Measurements from ENCODE around the gene PPP1R13L.
A peak's percentile ranks its signal among the peaks of the same experiment; 100 is the strongest.

The PPP1R13L gene

DNA sequence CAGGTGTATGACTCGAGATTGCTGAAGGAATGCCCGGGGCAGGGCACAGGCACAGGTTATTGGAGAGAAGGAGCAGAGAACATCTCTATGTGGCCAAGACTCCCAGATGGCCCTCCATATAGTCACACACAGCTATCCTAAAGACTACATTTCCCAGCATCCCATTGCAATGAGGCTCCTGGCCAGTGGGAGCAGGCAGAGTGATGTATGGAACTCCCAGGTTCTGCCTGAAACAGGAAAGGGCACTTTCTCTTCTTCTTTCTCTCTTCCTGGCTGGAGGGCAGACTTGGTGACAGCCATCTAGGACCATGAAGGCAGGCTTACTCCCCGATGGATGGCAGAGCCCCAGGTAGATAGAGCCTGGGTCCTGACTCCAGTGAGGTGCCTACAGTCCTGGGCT is 13.5 kb downstream of the PPP1R13L start:
- no peaks in the 10 kb centered on the region for H3K9me3 ChIP-seq (ENCODE audit: insufficient read depth, low read depth, low read length)
- WGBS = 81% methylated on average over 3 of the region's 3 CpGs
- H3K4me1 ChIP-seq (ENCODE audit: insufficient read depth, low read length) = peaks cover 3% of the 10 kb centered on the region; the same call in 1 of the 2 replicates
- H3K27ac ChIP-seq (ENCODE audit: low read depth, low read length) = no peak overlapping the region
- no peaks in the 10 kb centered on the region for H3K27me3 ChIP-seq (ENCODE audit: insufficient read depth, low read length)
- H3K4me3 ChIP-seq (ENCODE audit: low read length) = no peak overlapping the region
- no peak overlapping the region for H3K9ac ChIP-seq (ENCODE audit: low read depth, low read length)
- H3K36me3 ChIP-seq (ENCODE audit: insufficient read depth, low read length) = 0 out of 2 replicates have a peak, but pooled peaks cover 3% of the 10 kb centered on the region

GRCh38 chr19:45385392-45386221 is 19.3 kb downstream of the PPP1R13L start:
- Histone ChIP-seq H3K4me1 (ENCODE audit: insufficient read depth, low read length) (no peaks in the 10 kb centered on the region), H3K36me3 (ENCODE audit: insufficient read depth, low read length) (no peaks in the 10 kb centered on the region), H3K4me3 (ENCODE audit: low read length) (0 out of 2 replicates have a peak overlapping the region, but pooled peaks have one; percentile 3), H3K27ac (ENCODE audit: low read depth, low read length) (no peak overlapping the region), H3K27me3 (ENCODE audit: insufficient read depth, low read length) (peaks cover 3% of the 10 kb centered on the region; the same call in 1 of the 2 replicates), H3K9ac (ENCODE audit: low read depth, low read length) (no peak overlapping the region), H3K9me3 (ENCODE audit: insufficient read depth, low read depth, low read length) (no peaks in the 10 kb centered on the region)
- 96% methylated on average over 75 of the region's 75 CpGs for WGBS

- H3K9me3 ChIP-seq (ENCODE audit: insufficient read depth, low read depth, low read length) = no peaks in the 10 kb centered on the region
- H3K4me1 ChIP-seq (ENCODE audit: insufficient read depth, low read length) = no peaks in the 10 kb centered on the region
- WGBS = 95% methylated on average over 29 of the region's 29 CpGs
- H3K4me3 ChIP-seq (ENCODE audit: low read length) = no peak overlapping the region
- H3K27me3 ChIP-seq (ENCODE audit: insufficient read depth, low read length) = peaks cover 3% of the 10 kb centered on the region; the same call in 1 of the 2 replicates
- H3K9ac ChIP-seq (ENCODE audit: low read depth, low read length) = no peak overlapping the region
- H3K36me3 ChIP-seq (ENCODE audit: insufficient read depth, low read length) = no peaks in the 10 kb centered on the region
- H3K27ac ChIP-seq (ENCODE audit: low read depth, low read length) = no peak overlapping the region
These were observed 22.4 kb downstream of the PPP1R13L start for GRCh38 chr19:45382426-45382825.

- Histone ChIP-seq H3K27ac (ENCODE audit: low read depth, low read length) (no peak overlapping the region), H3K36me3 (ENCODE audit: insufficient read depth, low read length) (no peaks in the 10 kb centered on the region), H3K9me3 (ENCODE audit: insufficient read depth, low read depth, low read length) (no peaks in the 10 kb centered on the region), H3K4me3 (ENCODE audit: low read length) (no peak overlapping the region), H3K27me3 (ENCODE audit: insufficient read depth, low read length) (peaks cover 3% of the 10 kb centered on the region; the same call in 1 of the 2 replicates), H3K9ac (ENCODE audit: low read depth, low read length) (no peak overlapping the region), H3K4me1 (ENCODE audit: insufficient read depth, low read length) (peaks cover 4% of the 10 kb centered on the region)
- WGBS = 96% methylated on average over 1 of the region's 1 CpG
These were observed 24.8 kb downstream of the PPP1R13L start for GRCh38 chr19:45380107-45380506.

DNA sequence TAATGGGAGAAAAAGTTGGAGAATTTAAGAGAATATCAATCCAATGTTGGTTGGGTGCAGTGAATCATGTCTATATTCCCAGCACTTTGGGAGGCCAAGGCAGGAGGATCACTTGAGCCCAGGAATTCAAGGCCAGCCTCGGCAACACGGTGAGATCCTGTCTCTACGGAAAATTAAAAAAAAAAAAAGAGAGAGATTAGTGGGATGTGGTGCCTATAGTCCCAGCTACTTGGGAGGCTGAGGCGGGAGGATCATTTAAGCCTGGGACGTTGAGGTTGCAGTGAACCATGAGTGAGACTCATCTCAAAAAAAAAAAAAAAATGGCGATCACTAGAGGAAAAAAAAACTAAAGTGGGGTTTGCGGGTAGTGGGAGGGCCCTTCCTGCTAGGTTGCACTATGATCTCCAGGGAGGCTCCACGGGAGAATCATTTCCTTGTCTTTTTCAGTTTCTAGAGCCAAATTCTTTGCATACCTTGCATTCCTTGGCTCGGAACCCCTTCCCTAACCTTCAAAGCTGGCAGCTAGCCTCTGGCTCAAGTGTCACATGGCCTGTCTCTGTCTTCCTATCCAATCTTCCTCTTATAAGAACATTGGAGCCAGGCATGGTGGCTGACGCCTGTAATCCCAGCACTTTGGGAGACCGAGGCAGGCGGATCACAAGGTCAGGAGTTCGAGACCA is 28.7 kb downstream of the PPP1R13L start:
- 52% methylated on average over 13 of the region's 13 CpGs for WGBS
- Histone ChIP-seq H3K4me3 (ENCODE audit: low read length) (no peak overlapping the region), H3K4me1 (ENCODE audit: insufficient read depth, low read length) (peaks cover 9% of the 10 kb centered on the region), H3K27ac (ENCODE audit: low read depth, low read length) (peak overlapping the region; percentile 83), H3K36me3 (ENCODE audit: insufficient read depth, low read length) (no peaks in the 10 kb centered on the region), H3K27me3 (ENCODE audit: insufficient read depth, low read length) (no peaks in the 10 kb centered on the region), H3K9ac (ENCODE audit: low read depth, low read length) (peak overlapping the region; percentile 4; the same call in 1 of the 2 replicates), H3K9me3 (ENCODE audit: insufficient read depth, low read depth, low read length) (no peaks in the 10 kb centered on the region)

- Histone ChIP-seq H3K27ac (ENCODE audit: low read depth, low read length) (peak within 1 kb of the TSS; percentile 61), H3K36me3 (ENCODE audit: insufficient read depth, low read length) (peaks cover 28% of the 10 kb centered on the region), H3K4me3 (ENCODE audit: low read length) (peak within 1 kb of the TSS; percentile 91), H3K4me1 (ENCODE audit: insufficient read depth, low read length) (peaks cover 5% of the 10 kb centered on the region; the same call in 1 of the 2 replicates), H3K27me3 (ENCODE audit: insufficient read depth, low read length) (no peaks in the 10 kb centered on the region), H3K9ac (ENCODE audit: low read depth, low read length) (peak within 1 kb of the TSS; percentile 74), H3K9me3 (ENCODE audit: insufficient read depth, low read depth, low read length) (no peaks in the 10 kb centered on the region)
- WGBS = 5% methylated on average over 55 of the region's 55 CpGs
These were observed 34.3 kb downstream of the PPP1R13L start, which contains the start of gene ERCC2 for GRCh38 chr19:45370410-45371204. TSS of gene ERCC2 (minus strand) at chr19:45370573. CDS start at chr19:45370540, 33 bp downstream.

- Histone ChIP-seq H3K27me3 (ENCODE audit: insufficient read depth, low read length) (no peaks in the 10 kb centered on the region), H3K36me3 (ENCODE audit: insufficient read depth, low read length) (peaks cover 41% of the 10 kb centered on the region), H3K9me3 (ENCODE audit: insufficient read depth, low read depth, low read length) (no peaks in the 10 kb centered on the region), H3K4me3 (ENCODE audit: low read length) (peak overlapping the region; percentile 91), H3K4me1 (ENCODE audit: insufficient read depth, low read length) (peaks cover 5% of the 10 kb centered on the region; the same call in 1 of the 2 replicates), H3K27ac (ENCODE audit: low read depth, low read length) (no peak overlapping the region), H3K9ac (ENCODE audit: low read depth, low read length) (no peak overlapping the region)
- WGBS = 89% methylated on average over 11 of the region's 11 CpGs
These were observed 36.0 kb downstream of the PPP1R13L start for GRCh38 chr19:45368737-45369340.

- Histone ChIP-seq H3K4me1 (ENCODE audit: insufficient read depth, low read length) (peaks cover 5% of the 10 kb centered on the region; the same call in 1 of the 2 replicates), H3K27ac (ENCODE audit: low read depth, low read length) (no peak overlapping the region), H3K4me3 (ENCODE audit: low read length) (no peak overlapping the region), H3K9me3 (ENCODE audit: insufficient read depth, low read depth, low read length) (no peaks in the 10 kb centered on the region), H3K36me3 (ENCODE audit: insufficient read depth, low read length) (peaks cover 47% of the 10 kb centered on the region), H3K9ac (ENCODE audit: low read depth, low read length) (no peak overlapping the region), H3K27me3 (ENCODE audit: insufficient read depth, low read length) (no peaks in the 10 kb centered on the region)
- 93% methylated on average over 4 of the region's 4 CpGs for WGBS
These were observed 36.7 kb downstream of the PPP1R13L start for GRCh38 chr19:45368127-45368526.

- WGBS = 86% methylated on average over 12 of the region's 12 CpGs
- Histone ChIP-seq H3K27ac (ENCODE audit: low read depth, low read length) (no peak overlapping the region), H3K4me1 (ENCODE audit: insufficient read depth, low read length) (no peaks in the 10 kb centered on the region), H3K4me3 (ENCODE audit: low read length) (no peak overlapping the region), H3K9me3 (ENCODE audit: insufficient read depth, low read depth, low read length) (no peaks in the 10 kb centered on the region), H3K9ac (ENCODE audit: low read depth, low read length) (no peak overlapping the region), H3K27me3 (ENCODE audit: insufficient read depth, low read length) (no peaks in the 10 kb centered on the region), H3K36me3 (ENCODE audit: insufficient read depth, low read length) (peaks cover 71% of the 10 kb centered on the region)
These were observed 40.2 kb downstream of the PPP1R13L start for GRCh38 chr19:45364696-45365095.

DNA sequence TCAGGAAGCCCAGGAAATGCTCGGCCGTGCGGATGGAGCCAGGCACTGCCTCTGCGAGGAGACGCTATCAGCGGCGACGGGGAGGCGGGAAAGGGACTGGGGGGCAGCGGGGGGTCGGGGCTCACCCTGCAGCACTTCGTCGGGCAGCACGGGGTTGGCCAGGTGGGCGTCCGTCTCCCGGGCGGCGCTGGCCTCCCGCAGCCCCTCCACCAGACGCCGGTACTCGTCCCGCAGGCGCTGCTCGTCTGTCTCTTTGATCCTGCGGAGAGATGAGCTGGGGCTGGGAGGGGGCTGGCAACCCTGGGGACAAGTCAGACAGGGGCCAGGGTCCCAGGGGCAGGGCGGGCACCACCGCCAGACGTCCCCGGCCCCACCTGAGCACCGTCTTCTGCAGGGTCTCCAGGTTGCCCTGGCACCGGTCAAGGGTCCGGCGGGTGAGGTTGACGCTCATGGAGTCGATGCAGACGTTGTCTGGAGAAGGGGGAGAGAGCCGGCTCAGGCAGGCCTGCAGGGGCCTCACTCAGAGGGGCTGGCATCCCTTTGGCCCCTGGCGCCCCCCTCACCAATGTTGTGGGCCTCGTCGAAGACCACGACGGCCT is 40.9 kb downstream of the PPP1R13L start:
- no peaks in the 10 kb centered on the region for H3K4me1 ChIP-seq (ENCODE audit: insufficient read depth, low read length)

More for the DNA sequence above, 40.9 kb downstream of the PPP1R13L start:
- WGBS = 94% methylated on average over 44 of the region's 44 CpGs
- no peak overlapping the region for H3K4me3 ChIP-seq (ENCODE audit: low read length)
- no peaks in the 10 kb centered on the region for H3K9me3 ChIP-seq (ENCODE audit: insufficient read depth, low read depth, low read length)
- no peaks in the 10 kb centered on the region for H3K27me3 ChIP-seq (ENCODE audit: insufficient read depth, low read length)
- no peak overlapping the region for H3K9ac ChIP-seq (ENCODE audit: low read depth, low read length)
- H3K27ac ChIP-seq (ENCODE audit: low read depth, low read length) = no peak overlapping the region
- peaks cover 78% of the 10 kb centered on the region for H3K36me3 ChIP-seq (ENCODE audit: insufficient read depth, low read length)
